ENCODE data around the gene MAP6. TPM values are rescaled to one million over a fixed set of nuclear protein-coding genes. Genes with fewer than 3 reads are reported as not detected.
"Not testable (repeated sequence)": the region's sequence is repeated elsewhere in the genome, so short reads cannot be mapped to it uniquely, and the experiment has no call there.

Gene MAP6
- total RNA-seq, 1 donor from 2014 or later: not detected

DNA sequence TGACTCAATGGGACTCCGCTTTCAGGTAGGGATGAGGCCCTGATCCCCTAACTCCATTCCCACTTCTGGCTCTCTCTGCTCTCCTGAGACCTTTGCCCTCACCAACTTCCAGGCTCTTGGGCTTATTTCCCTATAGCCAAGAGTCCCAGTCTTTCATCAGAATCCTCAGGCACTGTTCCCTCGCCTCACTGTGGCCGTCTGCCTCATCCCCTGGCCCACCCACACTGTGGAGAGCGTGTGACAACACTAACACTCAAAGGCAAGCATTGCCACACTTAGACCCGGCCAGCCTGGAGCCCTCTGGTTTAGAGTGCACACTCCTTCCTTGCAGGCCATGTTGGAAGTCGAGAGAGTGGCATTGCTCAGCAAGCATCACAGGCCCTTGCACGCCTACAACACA, 79.8 kb downstream of the MAP6 start:
- FAIRE-seq (no peak), DNase-seq (ENCODE audit: low read depth) (no peak)
- TF ChIP-seq, protein P1, sequence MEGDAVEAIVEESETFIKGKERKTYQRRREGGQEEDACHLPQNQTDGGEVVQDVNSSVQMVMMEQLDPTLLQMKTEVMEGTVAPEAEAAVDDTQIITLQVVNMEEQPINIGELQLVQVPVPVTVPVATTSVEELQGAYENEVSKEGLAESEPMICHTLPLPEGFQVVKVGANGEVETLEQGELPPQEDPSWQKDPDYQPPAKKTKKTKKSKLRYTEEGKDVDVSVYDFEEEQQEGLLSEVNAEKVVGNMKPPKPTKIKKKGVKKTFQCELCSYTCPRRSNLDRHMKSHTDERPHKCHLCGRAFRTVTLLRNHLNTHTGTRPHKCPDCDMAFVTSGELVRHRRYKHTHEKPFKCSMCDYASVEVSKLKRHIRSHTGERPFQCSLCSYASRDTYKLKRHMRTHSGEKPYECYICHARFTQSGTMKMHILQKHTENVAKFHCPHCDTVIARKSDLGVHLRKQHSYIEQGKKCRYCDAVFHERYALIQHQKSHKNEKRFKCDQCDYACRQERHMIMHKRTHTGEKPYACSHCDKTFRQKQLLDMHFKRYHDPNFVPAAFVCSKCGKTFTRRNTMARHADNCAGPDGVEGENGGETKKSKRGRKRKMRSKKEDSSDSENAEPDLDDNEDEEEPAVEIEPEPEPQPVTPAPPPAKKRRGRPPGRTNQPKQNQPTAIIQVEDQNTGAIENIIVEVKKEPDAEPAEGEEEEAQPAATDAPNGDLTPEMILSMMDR (IDR thresholded peaks at IDR 0.05; ENCODE audit: insufficient read depth, low read length, severe bottlenecking): no peak
- no peak overlapping the region for H3K4me3 ChIP-seq (ENCODE audit: low read depth, low read length)
- peaks cover 1% of the 10 kb centered on the region for H3K27me3 ChIP-seq (ENCODE audit: control insufficient read depth, insufficient read depth, low read length)
- H3K36me3 ChIP-seq (ENCODE audit: control insufficient read depth, insufficient read depth, low read length): no peaks in the 10 kb centered on the region

DNA sequence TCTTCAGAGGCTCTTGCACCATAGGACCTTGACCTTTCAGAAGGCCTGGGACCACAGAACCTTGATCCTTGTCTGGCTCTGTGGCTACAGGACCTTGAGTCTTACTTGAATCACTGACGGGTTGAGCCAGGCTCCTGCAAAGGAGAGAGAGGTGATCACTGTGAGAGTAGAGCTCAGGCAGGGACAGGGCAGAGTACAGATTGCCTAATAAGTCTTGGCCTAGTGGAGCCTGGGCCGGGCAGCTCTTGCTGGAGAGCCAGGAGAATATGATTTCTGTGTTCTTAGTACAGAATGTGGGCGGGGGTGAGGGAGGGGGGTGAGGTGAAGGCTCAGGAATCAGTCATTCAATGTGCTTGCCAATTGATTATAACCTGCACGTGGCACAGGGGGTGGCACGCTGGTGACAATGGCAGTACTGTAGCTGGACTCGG, 80.8 kb downstream of the MAP6 start:
- Histone ChIP-seq H3K27me3 (ENCODE audit: control insufficient read depth, insufficient read depth, low read length) (no peaks in the 10 kb centered on the region), H3K36me3 (ENCODE audit: control insufficient read depth, insufficient read depth, low read length) (no peaks in the 10 kb centered on the region), H3K4me3 (ENCODE audit: low read depth, low read length) (no peak overlapping the region)
- TF ChIP-seq, protein P1 (IDR thresholded peaks at IDR 0.05; ENCODE audit: insufficient read depth, low read length, severe bottlenecking): no peak
- DNase-seq (ENCODE audit: low read depth) (no peak), FAIRE-seq (no peak)

DNA sequence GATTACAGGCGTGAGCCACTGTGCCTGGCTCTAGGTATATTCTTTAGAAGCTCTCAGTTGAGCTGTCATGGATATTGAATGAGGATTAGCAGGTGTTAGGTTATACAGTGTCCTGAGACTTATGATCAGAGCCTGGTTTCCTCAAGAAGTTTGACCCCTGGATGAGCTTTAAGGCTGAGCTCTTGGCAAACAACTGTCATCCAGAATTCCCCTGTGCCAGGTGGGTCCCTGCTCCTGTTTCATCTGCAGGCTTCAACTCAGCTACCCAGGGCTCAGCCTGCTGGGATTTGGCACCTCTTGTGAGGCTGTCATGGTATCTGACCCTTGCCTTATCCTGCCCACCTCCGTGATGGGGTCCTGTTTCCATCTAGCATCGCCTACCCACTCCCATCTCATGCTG, 82.4 kb downstream of the MAP6 start:
- H3K4me3 ChIP-seq (ENCODE audit: low read depth, low read length): no peak overlapping the region
- no peaks in the 10 kb centered on the region for H3K36me3 ChIP-seq (ENCODE audit: control insufficient read depth, insufficient read depth, low read length)
- TF ChIP-seq, protein P1 (IDR thresholded peaks at IDR 0.05; ENCODE audit: insufficient read depth, low read length, severe bottlenecking): no peak
- FAIRE-seq (no peak), DNase-seq (ENCODE audit: low read depth) (no peak)
- no peaks in the 10 kb centered on the region for H3K27me3 ChIP-seq (ENCODE audit: control insufficient read depth, insufficient read depth, low read length)

DNA sequence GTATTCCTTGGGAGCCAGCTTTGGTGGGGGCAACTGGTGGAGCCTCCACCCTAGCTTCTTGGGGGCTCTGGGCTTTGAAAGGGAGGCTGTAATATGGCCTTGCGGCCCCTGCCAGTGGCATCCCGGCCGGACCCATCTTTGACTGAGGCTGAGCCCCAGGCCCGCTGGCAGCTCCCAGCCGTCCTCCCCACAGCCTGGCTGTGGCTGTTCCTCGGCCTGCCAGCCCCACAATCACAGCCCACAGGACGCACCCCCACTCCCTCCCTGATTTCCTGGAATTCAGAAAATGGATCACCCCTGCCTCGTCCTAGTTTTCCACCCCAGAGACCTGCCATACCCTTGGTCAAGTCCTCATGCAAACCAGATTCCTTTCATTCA, 83.6 kb downstream of the MAP6 start:
- no peak for DNase-seq (ENCODE audit: low read depth)
- no peak overlapping the region for H3K4me3 ChIP-seq (ENCODE audit: low read depth, low read length)
- TF ChIP-seq, protein P1 (IDR thresholded peaks at IDR 0.05; ENCODE audit: insufficient read depth, low read length, severe bottlenecking): no peak
- FAIRE-seq: no peak
- no peaks in the 10 kb centered on the region for H3K27me3 ChIP-seq (ENCODE audit: control insufficient read depth, insufficient read depth, low read length)
- no peaks in the 10 kb centered on the region for H3K36me3 ChIP-seq (ENCODE audit: control insufficient read depth, insufficient read depth, low read length)

DNA sequence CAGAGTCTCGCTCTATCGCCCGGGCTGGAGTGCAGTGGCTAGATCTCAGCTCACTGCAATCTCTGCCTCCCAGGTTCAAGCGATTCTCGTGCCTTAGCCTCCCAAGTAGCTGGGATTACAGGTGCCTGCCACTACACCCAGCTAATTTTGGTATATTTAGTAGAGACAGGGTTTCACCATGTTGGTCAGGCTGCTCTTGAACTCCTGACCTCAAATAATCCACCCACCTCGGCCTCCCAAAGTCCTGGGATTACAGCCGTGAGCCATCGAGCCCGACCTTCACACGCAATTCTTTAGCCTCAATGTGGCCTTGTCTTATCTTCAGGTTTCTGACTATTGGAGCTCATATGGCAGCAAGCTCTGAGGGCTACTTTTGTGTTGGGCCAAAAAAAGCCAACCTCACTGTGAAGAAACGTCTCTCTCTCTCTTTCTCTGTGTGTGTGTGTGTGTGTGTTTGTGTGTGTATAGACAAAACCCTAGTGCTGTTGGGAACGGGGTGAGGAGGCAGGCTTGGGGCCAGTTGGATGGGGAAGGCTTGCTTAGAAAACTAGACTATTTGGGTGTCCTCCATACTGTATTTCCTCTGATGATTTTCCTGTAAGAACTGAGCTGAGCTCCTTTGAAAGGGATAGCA, 84.1 kb downstream of the MAP6 start:
- H3K4me3 ChIP-seq (ENCODE audit: low read depth, low read length); H3K36me3 ChIP-seq (ENCODE audit: control insufficient read depth, insufficient read depth, low read length); H3K27me3 ChIP-seq (ENCODE audit: control insufficient read depth, insufficient read depth, low read length); DNase-seq (ENCODE audit: low read depth); FAIRE-seq: not testable (repeated sequence)

DNA sequence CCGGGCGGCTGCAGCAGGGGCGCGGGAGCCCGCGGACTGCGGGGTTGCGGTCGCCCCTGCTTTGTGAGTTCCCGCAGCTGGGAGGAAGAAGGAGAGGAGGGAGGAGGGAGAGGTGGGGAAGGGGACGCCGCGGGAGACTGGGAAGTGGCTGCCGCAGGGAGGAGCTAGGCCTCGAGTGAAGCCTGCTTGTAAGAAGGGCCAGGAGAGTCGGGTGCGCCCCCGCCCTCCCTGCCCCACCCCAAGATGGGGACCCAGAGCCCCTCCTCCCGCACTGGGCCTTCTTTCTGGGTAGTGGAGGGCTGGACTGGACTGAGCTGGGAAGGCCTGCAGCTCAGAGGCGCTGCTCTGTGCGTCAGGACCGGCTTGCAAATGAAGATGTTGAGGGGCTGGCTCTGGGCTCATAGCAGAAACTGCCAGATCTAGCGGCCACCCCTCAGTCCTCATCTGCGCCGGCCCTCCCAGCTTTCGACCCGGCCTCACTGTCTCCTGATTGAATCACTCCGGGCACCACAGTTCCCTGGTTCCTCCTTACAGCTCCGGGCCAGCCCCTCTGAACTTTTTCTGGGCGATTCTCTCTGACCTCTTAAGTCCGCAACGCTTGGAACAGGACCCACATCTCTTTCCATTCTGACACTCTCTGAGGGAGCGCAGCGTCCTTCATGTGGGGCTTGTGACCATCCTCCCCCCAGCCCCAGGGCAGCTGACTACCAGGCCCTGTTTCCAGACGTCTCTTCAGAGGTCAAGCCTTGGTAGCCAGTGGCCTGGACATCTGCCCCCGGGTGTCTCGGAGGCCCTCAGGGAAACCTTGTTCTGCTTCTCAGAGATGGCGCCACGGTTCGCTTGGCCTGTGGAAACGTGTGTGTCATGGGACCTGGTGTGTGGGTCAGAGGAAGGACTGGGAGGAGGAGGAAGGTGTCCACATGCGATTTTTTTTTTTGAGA, 84.8 kb downstream of the MAP6 start:
- peak overlapping the region; percentile 66 for H3K4me3 ChIP-seq (ENCODE audit: low read depth, low read length)
- no peak for FAIRE-seq
- TF ChIP-seq, protein P1 (IDR thresholded peaks at IDR 0.05; ENCODE audit: insufficient read depth, low read length, severe bottlenecking): no peak
- no peaks in the 10 kb centered on the region for H3K27me3 ChIP-seq (ENCODE audit: control insufficient read depth, insufficient read depth, low read length)
- no peaks in the 10 kb centered on the region for H3K36me3 ChIP-seq (ENCODE audit: control insufficient read depth, insufficient read depth, low read length)
- no peak for DNase-seq (ENCODE audit: low read depth)
